Measurements from ENCODE around the gene ADAMTSL1.

Gene ADAMTSL1

DNA sequence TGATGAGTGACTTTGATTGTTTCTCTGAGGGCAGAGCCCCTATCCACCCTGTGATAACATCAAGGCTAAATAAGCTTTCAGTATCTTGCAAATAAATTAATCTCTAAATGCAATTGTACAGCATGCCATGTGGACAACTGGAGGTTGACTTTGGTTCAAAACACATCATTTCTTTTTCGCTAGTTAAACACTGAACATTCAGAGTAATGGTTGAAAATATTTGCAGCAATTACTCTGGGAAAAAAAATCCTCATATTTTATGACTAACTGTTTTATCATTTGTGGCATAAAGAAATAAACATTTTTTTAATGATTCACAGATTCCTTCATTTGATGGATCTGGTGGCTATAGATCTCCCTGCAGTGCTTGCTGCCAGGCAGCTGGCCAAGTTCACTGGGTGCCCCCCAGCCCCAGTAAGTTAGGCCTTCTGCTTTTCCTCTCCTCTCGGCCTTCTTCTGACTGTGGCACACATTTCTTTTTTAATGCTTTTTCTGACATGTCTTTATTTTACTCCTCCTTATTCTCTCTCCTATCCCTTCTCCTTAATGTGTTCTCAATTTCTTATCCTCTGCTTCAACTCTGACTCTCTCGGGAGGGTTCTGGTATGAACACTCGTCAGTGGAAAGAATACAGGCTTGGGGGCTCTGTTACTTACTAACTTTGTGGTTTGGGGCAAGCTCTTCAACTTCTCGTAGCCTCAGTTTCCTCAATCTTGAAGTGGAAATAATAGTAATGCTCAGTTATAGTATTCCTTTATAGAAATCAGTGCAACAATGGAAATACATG is 69.6 kb downstream of the ADAMTSL1 start:
- no peak overlapping the region for H3K27ac Mint-ChIP-seq
- no peaks in the 10 kb centered on the region for H3K4me1 Mint-ChIP-seq
- no peaks in the 10 kb centered on the region for H3K9me3 Mint-ChIP-seq
- DNase-seq: no peak
- no peak overlapping the region for H3K4me3 Mint-ChIP-seq
- CTCF ChIA-PET: no interaction called here
- H3K27me3 Mint-ChIP-seq: no peaks in the 10 kb centered on the region
- no peaks in the 10 kb centered on the region for H3K36me3 Mint-ChIP-seq

DNA sequence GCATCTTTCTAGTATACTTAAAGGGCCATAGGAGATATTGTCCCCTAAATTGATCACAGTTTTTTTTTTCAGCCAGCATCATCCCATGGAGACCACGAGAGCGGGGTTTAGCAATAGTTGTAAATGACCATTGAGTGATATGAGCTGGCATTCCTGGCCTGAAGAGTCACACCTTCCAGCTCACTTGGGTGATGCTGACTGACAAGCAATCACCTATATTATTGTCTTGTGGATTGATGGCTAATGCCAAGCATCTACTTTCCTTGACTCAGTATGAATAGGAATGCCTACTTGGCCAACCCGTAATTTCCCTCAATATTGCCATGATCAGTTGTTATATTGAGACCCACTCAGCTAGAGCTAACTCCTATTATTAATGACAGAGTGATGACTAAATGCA is 70.5 kb downstream of the ADAMTSL1 start:
- no peak overlapping the region for H3K4me3 Mint-ChIP-seq
- H3K4me1 Mint-ChIP-seq: no peaks in the 10 kb centered on the region
- DNase-seq: no peak
- no peaks in the 10 kb centered on the region for H3K36me3 Mint-ChIP-seq
- no peaks in the 10 kb centered on the region for H3K27me3 Mint-ChIP-seq
- H3K9me3 Mint-ChIP-seq: no peaks in the 10 kb centered on the region
- no peak overlapping the region for H3K27ac Mint-ChIP-seq
- CTCF ChIA-PET: no interaction called here

DNA sequence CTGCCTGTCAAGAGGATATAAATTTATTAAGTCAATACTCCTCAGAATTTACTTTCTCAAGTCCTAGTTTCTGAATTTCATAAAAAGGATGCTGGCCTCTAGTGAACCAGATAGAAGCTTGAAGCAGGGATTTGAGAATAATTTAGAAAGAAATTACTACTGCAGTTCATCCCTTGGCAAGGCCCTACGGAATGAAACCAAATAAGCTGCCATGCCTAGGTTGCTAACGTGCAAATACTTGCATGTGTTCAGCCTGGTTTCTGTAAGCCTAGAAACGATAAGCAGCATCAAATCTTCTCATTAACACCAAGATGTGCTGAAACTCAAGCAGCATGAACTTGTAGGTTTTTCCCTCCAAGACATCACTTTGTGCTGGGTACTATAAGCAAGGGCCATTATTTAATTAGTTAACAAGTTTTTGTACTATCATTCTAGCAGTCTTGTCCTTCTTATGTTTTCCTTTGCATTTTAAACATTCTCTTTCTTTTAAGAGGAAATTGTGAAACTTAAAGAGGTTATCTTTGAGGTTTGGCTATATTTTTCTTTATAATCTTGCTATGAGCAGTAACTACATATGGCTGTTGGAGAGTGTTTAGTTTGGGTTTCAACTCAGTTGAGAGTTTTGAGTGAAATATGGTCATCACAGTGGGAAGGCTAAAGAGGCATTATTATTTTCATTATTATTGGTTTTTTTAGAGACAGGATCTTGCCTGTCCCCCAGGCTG is 71.8 kb downstream of the ADAMTSL1 start:
- DNase-seq: no peak

DNA sequence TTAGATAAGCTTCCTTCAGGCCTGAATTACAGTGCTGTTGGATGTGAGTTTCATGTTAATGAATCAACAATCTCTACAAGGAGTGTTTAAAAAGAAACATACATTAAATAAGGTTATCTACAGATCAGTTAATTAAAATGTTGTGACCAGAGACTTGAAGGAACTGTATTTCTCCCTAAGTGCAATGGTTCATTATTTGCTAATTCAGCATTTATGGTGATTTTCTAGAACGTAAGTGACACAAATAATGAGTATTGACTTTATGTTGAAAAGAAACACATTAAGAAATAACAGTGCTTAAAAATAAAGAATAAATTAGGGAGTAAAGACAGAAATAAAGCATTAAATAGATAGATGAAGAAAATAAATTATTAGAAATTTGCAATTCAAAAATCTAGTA is 74.5 kb downstream of the ADAMTSL1 start:
- H3K36me3 Mint-ChIP-seq: no peaks in the 10 kb centered on the region
- no peaks in the 10 kb centered on the region for H3K4me1 Mint-ChIP-seq
- no peak overlapping the region for H3K27ac Mint-ChIP-seq
- no peak overlapping the region for H3K4me3 Mint-ChIP-seq
- no peaks in the 10 kb centered on the region for H3K9me3 Mint-ChIP-seq
- no peaks in the 10 kb centered on the region for H3K27me3 Mint-ChIP-seq
- CTCF ChIA-PET: no interaction called here
- DNase-seq: no peak

More for the DNA sequence above, 71.8 kb downstream of the ADAMTSL1 start:
- Mint-ChIP-seq H3K4me3 (no peak overlapping the region), H3K4me1 (no peaks in the 10 kb centered on the region), H3K9me3 (no peaks in the 10 kb centered on the region), H3K27ac (no peak overlapping the region), H3K36me3 (no peaks in the 10 kb centered on the region), H3K27me3 (no peaks in the 10 kb centered on the region)
- CTCF ChIA-PET: no interaction called here

DNA sequence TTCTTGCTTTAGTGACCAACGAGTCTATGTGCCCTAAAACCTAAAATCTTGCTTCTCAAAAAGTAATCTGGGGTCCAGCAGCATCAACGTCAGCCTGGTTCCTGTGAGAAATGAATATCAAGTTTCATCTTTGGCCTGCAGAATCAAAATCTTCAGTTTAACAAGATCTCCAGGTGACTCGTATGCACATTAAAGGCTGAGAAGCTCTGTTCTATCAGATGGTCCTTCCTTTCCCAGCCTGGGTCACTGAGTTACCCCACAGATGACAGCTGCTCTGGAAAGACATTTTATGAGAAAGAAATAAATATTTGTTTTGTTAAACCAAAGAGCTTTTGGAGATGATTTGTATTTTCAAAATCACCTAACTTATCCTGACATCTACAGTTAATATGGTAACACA is 75.8 kb downstream of the ADAMTSL1 start:
- no peak for DNase-seq
- H3K27ac Mint-ChIP-seq: no peak overlapping the region
- H3K36me3 Mint-ChIP-seq: no peaks in the 10 kb centered on the region
- H3K27me3 Mint-ChIP-seq: no peaks in the 10 kb centered on the region
- no peaks in the 10 kb centered on the region for H3K4me1 Mint-ChIP-seq
- H3K9me3 Mint-ChIP-seq: no peaks in the 10 kb centered on the region
- no peak overlapping the region for H3K4me3 Mint-ChIP-seq
- CTCF ChIA-PET: no interaction called here

DNA sequence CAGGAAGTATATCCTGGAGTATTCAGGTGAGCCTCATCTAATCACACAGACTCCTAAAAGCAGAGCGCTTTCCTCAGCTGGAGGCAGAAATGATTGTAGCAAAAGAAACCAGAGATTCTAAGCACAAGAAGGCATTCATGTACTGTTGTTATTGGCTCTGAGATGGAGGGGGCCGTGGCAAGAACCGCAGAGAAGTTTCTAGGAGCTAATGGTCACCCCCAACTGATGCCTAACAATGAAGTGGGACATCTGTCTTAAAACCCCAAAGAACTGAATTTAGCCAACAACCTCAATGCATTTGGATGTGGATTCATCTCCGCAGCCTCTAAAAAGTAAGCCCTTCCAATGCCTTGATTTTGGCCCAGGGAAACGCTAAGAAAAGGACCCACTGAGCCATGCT is 76.3 kb downstream of the ADAMTSL1 start:
- CTCF ChIA-PET: no interaction called here

DNA sequence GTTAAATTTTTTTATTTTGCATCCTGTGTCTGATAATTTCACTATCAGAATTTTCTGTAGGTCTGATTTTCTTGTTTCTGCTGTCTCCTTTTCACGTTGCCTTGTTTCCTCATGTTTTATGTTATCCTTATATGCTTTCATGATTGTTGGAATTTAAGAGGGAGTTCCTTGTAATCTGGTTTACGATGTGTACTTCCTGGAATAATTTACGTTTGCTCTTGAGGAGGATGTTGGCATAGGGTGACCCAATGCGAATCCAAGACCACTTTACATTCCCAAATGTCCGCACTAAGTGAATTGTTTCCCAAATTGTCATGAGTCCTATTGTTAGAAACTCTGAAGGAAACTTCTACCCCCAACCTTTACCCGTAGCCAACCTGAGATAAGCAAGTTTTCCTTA is 80.3 kb downstream of the ADAMTSL1 start:
- Mint-ChIP-seq H3K4me1 (no peaks in the 10 kb centered on the region), H3K36me3 (no peaks in the 10 kb centered on the region), H3K27me3 (no peaks in the 10 kb centered on the region), H3K9me3 (no peaks in the 10 kb centered on the region), H3K4me3 (no peak overlapping the region), H3K27ac (no peak overlapping the region)
- DNase-seq: no peak
- CTCF ChIA-PET: no interaction called here

More for the DNA sequence above, 76.3 kb downstream of the ADAMTSL1 start:
- Mint-ChIP-seq H3K27me3 (no peaks in the 10 kb centered on the region), H3K4me3 (no peak overlapping the region), H3K27ac (no peak overlapping the region), H3K36me3 (no peaks in the 10 kb centered on the region), H3K4me1 (no peaks in the 10 kb centered on the region), H3K9me3 (no peaks in the 10 kb centered on the region)
- DNase-seq: no peak

DNA sequence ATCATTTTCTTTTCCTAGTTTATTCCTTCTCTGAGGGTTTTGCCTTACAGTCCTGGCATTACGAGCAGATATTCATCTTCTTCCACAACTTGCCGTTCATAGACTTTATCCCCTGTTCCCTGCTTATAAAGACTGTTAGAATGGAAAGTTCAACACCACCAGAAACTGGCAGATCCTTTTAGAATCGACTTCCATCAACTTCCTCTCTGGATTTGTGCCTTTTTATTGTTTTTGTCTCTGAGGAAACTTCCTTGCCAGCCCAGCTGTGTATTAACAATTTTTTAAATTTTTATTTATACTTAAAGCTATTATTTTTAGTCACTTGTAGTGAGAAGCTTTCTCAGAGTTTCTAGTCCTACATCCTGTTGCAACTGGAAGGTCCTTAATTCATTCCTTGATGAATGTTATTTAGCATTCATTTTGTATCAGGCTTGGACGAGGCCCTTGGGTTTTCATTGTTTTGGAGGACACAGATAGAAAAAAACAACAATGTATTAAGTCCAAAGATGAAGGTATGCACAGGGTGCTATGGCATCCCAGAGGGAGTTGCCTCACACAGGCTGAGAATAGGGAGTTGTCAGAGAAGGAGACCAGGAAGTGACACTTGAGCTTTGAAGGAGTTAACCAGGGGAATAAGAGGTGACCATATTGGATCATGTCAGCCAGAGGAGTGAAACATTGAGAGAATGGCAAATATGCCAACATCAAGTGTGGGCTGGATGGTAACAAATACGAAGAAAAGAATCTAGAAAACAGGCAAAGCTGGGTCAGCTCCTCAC is 81.3 kb downstream of the ADAMTSL1 start:
- H3K27me3 Mint-ChIP-seq: no peaks in the 10 kb centered on the region
- H3K4me1 Mint-ChIP-seq: no peaks in the 10 kb centered on the region
- no peaks in the 10 kb centered on the region for H3K36me3 Mint-ChIP-seq
- no peak overlapping the region for H3K4me3 Mint-ChIP-seq
- no peak for DNase-seq
- H3K9me3 Mint-ChIP-seq: no peaks in the 10 kb centered on the region
- CTCF ChIA-PET: no interaction called here
- H3K27ac Mint-ChIP-seq: no peak overlapping the region

DNA sequence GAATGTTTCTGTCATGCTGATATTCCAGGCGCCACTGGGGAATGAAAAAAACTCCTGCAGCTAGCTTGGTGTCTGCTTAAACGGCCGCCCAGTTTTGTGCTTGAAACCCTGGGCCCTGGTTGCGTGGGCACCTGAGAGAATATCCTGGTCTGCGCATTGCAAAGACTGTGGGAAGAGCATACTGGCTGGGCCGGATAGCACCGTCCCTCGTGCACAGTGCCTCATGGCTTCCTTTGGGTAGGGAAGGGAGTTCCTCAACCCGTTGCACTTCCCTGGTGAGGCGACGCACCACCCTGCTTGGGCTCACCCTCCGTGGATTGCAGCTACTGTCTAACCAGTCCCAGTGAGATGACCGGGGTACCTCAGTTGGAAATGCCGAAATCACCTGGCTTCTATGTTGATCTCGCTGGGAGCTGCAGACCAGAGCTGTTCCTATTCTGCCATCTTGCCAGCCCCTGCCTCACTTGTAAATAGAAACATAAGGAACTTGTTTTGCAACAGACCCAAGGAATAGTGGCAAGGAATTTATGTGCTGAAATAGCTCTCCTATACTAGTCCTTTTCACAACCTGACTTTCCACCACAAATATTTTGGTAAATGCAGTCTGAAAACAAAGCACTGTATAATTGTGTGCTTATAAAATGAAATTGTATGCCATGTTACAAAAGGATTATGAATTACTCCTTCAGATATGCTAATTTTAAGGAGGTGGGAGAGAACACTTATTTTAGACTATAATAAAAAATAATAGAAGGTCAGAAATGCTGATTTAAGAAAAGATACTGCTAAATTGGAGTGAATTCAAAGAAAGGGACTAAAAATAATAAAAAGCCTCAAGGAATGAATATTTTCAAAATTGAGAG is 90.3 kb downstream of the ADAMTSL1 start:
- no peak overlapping the region for H3K4me3 Mint-ChIP-seq
- CTCF ChIA-PET: no interaction called here
- DNase-seq: no peak
- no peaks in the 10 kb centered on the region for H3K4me1 Mint-ChIP-seq
- no peaks in the 10 kb centered on the region for H3K36me3 Mint-ChIP-seq
- H3K9me3 Mint-ChIP-seq: peaks cover 13% of the 10 kb centered on the region
- no peaks in the 10 kb centered on the region for H3K27me3 Mint-ChIP-seq
- H3K27ac Mint-ChIP-seq: no peak overlapping the region

DNA sequence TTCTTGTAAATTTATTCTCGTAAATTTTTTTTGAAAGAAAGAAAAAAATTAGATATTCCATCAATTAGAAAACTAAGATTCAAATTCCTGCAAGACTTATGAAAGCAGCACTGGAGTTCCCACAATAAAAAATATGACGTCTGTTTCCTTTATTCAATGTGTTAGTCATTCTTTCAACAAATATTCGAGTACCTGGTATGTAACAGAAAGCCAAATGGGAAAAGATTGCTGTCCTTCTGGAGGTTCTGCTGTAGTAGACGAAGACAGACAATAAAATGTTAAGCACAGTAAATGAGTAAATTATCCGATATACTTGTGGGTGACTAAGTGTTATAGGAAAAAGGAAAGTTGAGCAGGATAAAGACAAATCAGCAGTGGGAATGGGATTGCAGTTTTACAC is 92.2 kb downstream of the ADAMTSL1 start:
- CTCF ChIA-PET: no interaction called here
- H3K4me1 Mint-ChIP-seq: no peaks in the 10 kb centered on the region
- DNase-seq: no peak
- no peak overlapping the region for H3K4me3 Mint-ChIP-seq
- H3K36me3 Mint-ChIP-seq: no peaks in the 10 kb centered on the region
- H3K27me3 Mint-ChIP-seq: no peaks in the 10 kb centered on the region
- H3K27ac Mint-ChIP-seq: no peak overlapping the region
- peaks cover 11% of the 10 kb centered on the region for H3K9me3 Mint-ChIP-seq

DNA sequence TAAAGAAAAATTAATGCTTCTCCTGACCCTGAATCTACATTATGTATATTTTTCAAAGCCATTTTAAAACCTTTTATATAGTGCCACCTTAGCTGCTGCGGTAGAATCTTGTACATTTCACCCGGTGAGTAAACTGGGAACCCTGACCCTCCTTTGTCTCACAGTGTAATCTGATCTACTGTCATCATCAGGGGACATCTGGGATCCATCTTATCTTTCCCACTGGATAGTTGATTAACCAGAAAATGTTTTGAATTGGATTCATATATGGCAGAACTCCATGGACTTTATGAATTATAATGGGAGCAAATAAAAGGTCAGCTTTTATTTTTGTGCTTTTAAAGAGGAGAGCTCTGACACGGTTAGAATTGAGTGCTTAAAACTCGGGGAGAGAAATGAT is 95.0 kb downstream of the ADAMTSL1 start:
- H3K27me3 Mint-ChIP-seq: no peaks in the 10 kb centered on the region
- H3K9me3 Mint-ChIP-seq: peaks cover 3% of the 10 kb centered on the region
- CTCF ChIA-PET: no interaction called here
- no peak for DNase-seq
- H3K27ac Mint-ChIP-seq: no peak overlapping the region
- no peak overlapping the region for H3K4me3 Mint-ChIP-seq
- no peaks in the 10 kb centered on the region for H3K4me1 Mint-ChIP-seq
- no peaks in the 10 kb centered on the region for H3K36me3 Mint-ChIP-seq

DNA sequence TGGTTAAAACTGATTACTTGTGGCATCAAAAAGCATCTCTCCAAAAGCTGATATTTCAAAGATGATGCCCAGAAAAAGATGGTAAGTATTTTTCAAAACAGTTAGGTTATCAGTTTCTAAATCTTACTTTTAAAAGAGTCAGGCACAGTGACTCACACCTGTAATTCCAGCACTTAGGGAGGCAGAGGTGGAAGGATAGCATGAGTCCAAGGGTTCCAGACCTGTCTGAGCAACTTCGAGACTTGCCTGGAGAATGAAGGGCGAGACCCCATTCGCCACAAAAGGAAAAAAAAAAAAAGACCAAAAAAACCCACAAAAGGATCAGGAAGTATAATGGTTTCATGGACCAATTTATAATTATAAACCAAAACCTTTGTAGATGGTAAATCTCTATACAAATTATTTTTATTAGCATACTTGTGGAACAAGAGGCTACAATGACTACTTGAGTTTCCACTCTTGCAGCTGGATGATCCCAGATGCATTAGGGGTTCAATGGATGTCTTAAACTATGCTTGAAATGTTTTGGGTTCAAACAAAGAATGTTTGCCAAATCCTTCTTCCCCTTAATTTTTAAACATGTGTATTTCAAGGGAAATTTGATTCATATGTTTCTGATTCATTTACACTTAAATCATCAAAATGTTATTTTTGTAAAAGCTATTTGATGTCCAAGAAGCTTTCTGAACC is 96.1 kb downstream of the ADAMTSL1 start:
- Mint-ChIP-seq H3K9me3 (no peaks in the 10 kb centered on the region), H3K4me3 (no peak overlapping the region), H3K36me3 (no peaks in the 10 kb centered on the region), H3K4me1 (no peaks in the 10 kb centered on the region), H3K27me3 (no peaks in the 10 kb centered on the region), H3K27ac (no peak overlapping the region)
- no peak for DNase-seq
- CTCF ChIA-PET: no interaction called here

DNA sequence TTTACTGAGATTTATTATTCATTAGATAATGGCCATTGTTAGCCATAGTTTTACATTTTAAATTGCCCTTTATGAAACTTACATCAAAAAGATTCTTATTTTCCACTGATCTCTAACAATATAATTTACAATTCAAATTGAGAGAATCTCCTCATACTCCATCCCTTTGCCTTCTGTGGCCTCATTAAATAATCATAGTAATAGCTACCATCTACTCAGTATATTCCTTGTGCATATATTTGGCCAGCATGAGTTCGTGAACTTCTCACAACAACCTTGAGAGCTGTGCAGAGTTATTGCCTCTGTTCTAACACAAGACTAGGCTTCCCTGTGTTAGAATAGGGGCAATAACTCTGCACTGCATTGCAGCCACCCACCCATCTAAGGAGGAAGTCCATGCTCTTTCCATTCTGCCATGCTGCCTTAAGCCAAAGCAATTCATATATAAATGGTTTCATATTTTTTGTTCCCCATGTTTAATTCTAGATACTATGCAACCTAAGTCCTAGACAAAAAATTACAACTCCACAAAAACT is 99.1 kb downstream of the ADAMTSL1 start:
- Mint-ChIP-seq H3K36me3 (no peaks in the 10 kb centered on the region), H3K4me1 (no peaks in the 10 kb centered on the region), H3K27ac (no peak overlapping the region), H3K4me3 (no peak overlapping the region), H3K27me3 (no peaks in the 10 kb centered on the region), H3K9me3 (no peaks in the 10 kb centered on the region)
- DNase-seq: no peak
- CTCF ChIA-PET: no interaction called here

All from activated naive CD4-positive, alpha-beta T cell treated with anti-CD3 and anti-CD28 coated beads, Interleukin-2, amount 10 ng/mL, durations not matched to agents 7 days and 5 days (primary cell).